ENCODE data around the gene ENOX2.

Gene ENOX2

GRCh38 chrX:130741584-130741983, 161.4 kb downstream of the ENOX2 start:
- no peak for DNase-seq (ENCODE audit: low read depth)
- no peak overlapping the region for H3K4me3 ChIP-seq (replicated peaks; ENCODE audit: low read depth, low read length)
- TF ChIP-seq CTCF (IDR thresholded peaks at IDR 0.05; ENCODE audit: low read length, missing control alignments): no peak

- H3K4me3 ChIP-seq (replicated peaks; ENCODE audit: low read depth, low read length): no peak overlapping the region
- TF ChIP-seq CTCF (IDR thresholded peaks at IDR 0.05; ENCODE audit: low read length, missing control alignments): no peak
- no peak for DNase-seq (ENCODE audit: low read depth)
Measured at GRCh38 chrX:130741151-130741550, 161.9 kb downstream of the ENOX2 start.

- no peak for TF ChIP-seq CTCF (IDR thresholded peaks at IDR 0.05; ENCODE audit: low read length, missing control alignments)
- no peak for DNase-seq (ENCODE audit: low read depth)
- H3K4me3 ChIP-seq (replicated peaks; ENCODE audit: low read depth, low read length): no peak overlapping the region
Measured at GRCh38 chrX:130738638-130739195, 164.3 kb downstream of the ENOX2 start.

- H3K4me3 ChIP-seq (replicated peaks; ENCODE audit: low read depth, low read length): no peak overlapping the region
- no peak for DNase-seq (ENCODE audit: low read depth)
- no peak for TF ChIP-seq CTCF (IDR thresholded peaks at IDR 0.05; ENCODE audit: low read length, missing control alignments)
Measured at GRCh38 chrX:130734713-130735112, 168.3 kb downstream of the ENOX2 start.

GRCh38 chrX:130728208-130728607, 174.8 kb downstream of the ENOX2 start:
- DNase-seq (ENCODE audit: low read depth): peak; percentile 28
- no peak overlapping the region for H3K4me3 ChIP-seq (replicated peaks; ENCODE audit: low read depth, low read length)
- TF ChIP-seq CTCF (IDR thresholded peaks at IDR 0.05; ENCODE audit: low read length, missing control alignments): no peak

DNA sequence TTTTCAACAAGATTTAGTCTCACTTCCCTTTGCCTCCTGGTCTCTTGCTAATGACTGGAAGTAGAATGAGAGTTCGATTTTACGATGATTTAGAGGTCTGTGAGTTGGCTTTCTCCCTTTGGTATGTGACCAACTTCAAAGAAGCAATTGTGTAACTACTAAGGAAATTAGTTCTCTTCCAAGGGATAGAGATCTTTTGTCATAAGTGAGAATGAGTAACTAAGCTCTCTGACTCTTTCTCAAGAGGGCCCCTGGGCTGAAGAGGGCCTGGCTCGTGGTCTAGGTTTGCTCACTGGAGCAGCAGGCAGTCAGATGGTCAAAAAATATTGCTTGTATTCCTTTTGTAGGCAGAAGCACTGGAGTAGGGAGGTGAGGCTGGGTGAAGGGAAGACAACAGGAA, 176.3 kb downstream of the ENOX2 start:
- H3K4me3 ChIP-seq (replicated peaks; ENCODE audit: low read depth, low read length): no peak overlapping the region
- DNase-seq (ENCODE audit: low read depth): peak; percentile 56
- no peak for TF ChIP-seq CTCF (IDR thresholded peaks at IDR 0.05; ENCODE audit: low read length, missing control alignments)

GRCh38 chrX:130725519-130725918, 177.5 kb downstream of the ENOX2 start:
- no peak overlapping the region for H3K4me3 ChIP-seq (replicated peaks; ENCODE audit: low read depth, low read length)
- DNase-seq (ENCODE audit: low read depth): no peak
- TF ChIP-seq CTCF (IDR thresholded peaks at IDR 0.05; ENCODE audit: low read length, missing control alignments): no peak

Data from fibroblast of pulmonary artery (primary cell).